ENCODE data around the gene TTC33. TPM values are rescaled to one million over a fixed set of nuclear protein-coding genes. Genes with fewer than 3 reads are reported as not detected.
A peak's percentile ranks its signal among the peaks of the same experiment; 100 is the strongest.

The TTC33 gene
- total RNA-seq, 1 donor from 2014 or later = 18.5 TPM

GRCh38 chr5:40551496-40552491, 204.0 kb downstream of the TTC33 start:
- peaks cover 3% of the 10 kb centered on the region for H3K36me3 Mint-ChIP-seq (ENCODE audit: low read depth)
- no peak overlapping the region for H3K4me3 Mint-ChIP-seq
- H3K27me3 Mint-ChIP-seq (ENCODE audit: low read depth) = no peaks in the 10 kb centered on the region
- no peak for TF ChIP-seq CTCF (conservative IDR thresholded peaks at IDR 0.05)
- H3K9me3 Mint-ChIP-seq = peaks cover 2% of the 10 kb centered on the region
- H3K27ac Mint-ChIP-seq (ENCODE audit: unreplicated experiment) = no peak overlapping the region
- H3K4me1 Mint-ChIP-seq = peaks cover 33% of the 10 kb centered on the region
- no peak for DNase-seq (ENCODE audit: low read depth, low spot score)

- no peak overlapping the region for H3K27ac Mint-ChIP-seq (ENCODE audit: unreplicated experiment)
Measured at GRCh38 chr5:40550481-40550880, 205.3 kb downstream of the TTC33 start.

GRCh38 chr5:40549616-40550015, 206.1 kb downstream of the TTC33 start:
- Mint-ChIP-seq H3K36me3 (ENCODE audit: low read depth) (peaks cover 3% of the 10 kb centered on the region), H3K27ac (ENCODE audit: unreplicated experiment) (no peak overlapping the region), H3K4me1 (peaks cover 23% of the 10 kb centered on the region), H3K27me3 (ENCODE audit: low read depth) (no peaks in the 10 kb centered on the region), H3K4me3 (no peak overlapping the region), H3K9me3 (peaks cover 2% of the 10 kb centered on the region)
- TF ChIP-seq CTCF (conservative IDR thresholded peaks at IDR 0.05) = no peak
- DNase-seq (ENCODE audit: low read depth, low spot score) = no peak

More at GRCh38 chr5:40550481-40550880, 205.3 kb downstream of the TTC33 start:
- Mint-ChIP-seq H3K36me3 (ENCODE audit: low read depth) (peaks cover 3% of the 10 kb centered on the region), H3K4me1 (peaks cover 28% of the 10 kb centered on the region), H3K4me3 (no peak overlapping the region), H3K9me3 (peaks cover 2% of the 10 kb centered on the region), H3K27me3 (ENCODE audit: low read depth) (no peaks in the 10 kb centered on the region)
- DNase-seq (ENCODE audit: low read depth, low spot score) = no peak
- TF ChIP-seq CTCF (conservative IDR thresholded peaks at IDR 0.05) = no peak

GRCh38 chr5:40547994-40548575, 207.7 kb downstream of the TTC33 start:
- DNase-seq (ENCODE audit: low read depth, low spot score) = no peak
- Mint-ChIP-seq H3K4me1 (peaks cover 11% of the 10 kb centered on the region), H3K27me3 (ENCODE audit: low read depth) (no peaks in the 10 kb centered on the region), H3K27ac (ENCODE audit: unreplicated experiment) (no peak overlapping the region), H3K36me3 (ENCODE audit: low read depth) (peaks cover 3% of the 10 kb centered on the region), H3K4me3 (peak overlapping the region; percentile 19), H3K9me3 (peaks cover 2% of the 10 kb centered on the region)
- TF ChIP-seq CTCF (conservative IDR thresholded peaks at IDR 0.05) = no peak

GRCh38 chr5:40547557-40547956, 208.2 kb downstream of the TTC33 start:
- peaks cover 2% of the 10 kb centered on the region for H3K9me3 Mint-ChIP-seq
- peaks cover 11% of the 10 kb centered on the region for H3K4me1 Mint-ChIP-seq
- no peak overlapping the region for H3K27ac Mint-ChIP-seq (ENCODE audit: unreplicated experiment)
- H3K36me3 Mint-ChIP-seq (ENCODE audit: low read depth) = peaks cover 3% of the 10 kb centered on the region
- H3K4me3 Mint-ChIP-seq = peak overlapping the region; percentile 19
- no peak for DNase-seq (ENCODE audit: low read depth, low spot score)
- no peak for TF ChIP-seq CTCF (conservative IDR thresholded peaks at IDR 0.05)
- H3K27me3 Mint-ChIP-seq (ENCODE audit: low read depth) = no peaks in the 10 kb centered on the region

All from neural crest cell (in vitro differentiated cells).